Ishikawa (cell line): Measurements from ENCODE around the gene TRAK1.

ENCODE experiments used
- CEBPB ChIP-seq: IDR thresholded peaks from 2 replicates; pipeline ENCODE4 v1.6.1; 2012
- CREB1 ChIP-seq: IDR thresholded peaks from 2 replicates; pipeline ENCODE4 v1.6.1; 2012; ENCODE audit warnings: low read depth
- EP300 ChIP-seq: IDR thresholded peaks from 2 replicates; pipeline ENCODE4 v1.6.1; 2012; ENCODE audit warnings: borderline replicate concordance
- FOXM1 ChIP-seq: IDR thresholded peaks from 2 replicates; pipeline ENCODE4 v1.6.1; 2012; ENCODE audit warnings: low read depth, borderline replicate concordance
- MAX ChIP-seq: IDR thresholded peaks from 2 replicates; pipeline ENCODE4 v1.6.1; 2012
- NFIC ChIP-seq: IDR thresholded peaks from 2 replicates; pipeline ENCODE4 v1.6.1; 2012
- RAD21 ChIP-seq: IDR thresholded peaks from 2 replicates; pipeline ENCODE4 v1.6.1; 2012; ENCODE audit warnings: low read depth
- TAF1 ChIP-seq: IDR thresholded peaks from 2 replicates; pipeline ENCODE4 v1.6.1; 2012; ENCODE audit warnings: low read depth, mild to moderate bottlenecking
- TCF12 ChIP-seq: IDR thresholded peaks from 2 replicates; pipeline ENCODE4 v1.6.1; 2012; ENCODE audit warnings: low read depth
- TEAD4 ChIP-seq: IDR thresholded peaks from 2 replicates; pipeline ENCODE4 v1.6.1; 2012
- YY1 ChIP-seq: IDR thresholded peaks from 2 replicates; pipeline ENCODE4 v1.6.1; 2012; ENCODE audit warnings: low read depth
- ZBTB7A ChIP-seq: IDR thresholded peaks from 2 replicates; pipeline ENCODE4 v1.6.1; 2012; ENCODE audit warnings: low read depth
- TF ChIP-seq, protein P1 (sequence below): IDR thresholded peaks from 2 replicates; pipeline ENCODE4 v1.6.1; 2012; ENCODE audit warnings: low read depth, mild to moderate bottlenecking

DNA sequence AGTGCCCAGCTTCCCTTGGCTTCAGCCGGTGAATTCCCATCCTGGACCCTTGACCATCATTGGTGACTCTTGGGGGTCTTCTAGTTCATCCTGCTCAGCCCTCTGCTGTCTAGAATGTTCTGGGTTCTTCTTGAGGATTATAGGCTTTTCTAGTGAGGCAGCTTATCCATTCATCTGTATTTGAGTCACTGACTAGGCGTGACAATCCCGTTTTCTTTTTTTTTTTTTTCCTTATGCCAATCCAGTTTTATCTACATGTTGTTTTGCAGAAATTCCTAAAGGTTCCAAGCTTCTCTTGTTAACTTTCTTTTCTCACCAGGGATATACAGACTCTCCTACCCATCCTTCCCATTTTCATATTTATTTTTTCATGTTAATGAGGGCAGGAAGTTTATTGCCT, 6.6 kb upstream of the TRAK1 start:
- no peak for TF ChIP-seq TAF1
- no peak for TF ChIP-seq CREB1
- no peak for TF ChIP-seq EP300
- TF ChIP-seq FOXM1: no peak
- no peak for TF ChIP-seq MAX
- TF ChIP-seq CEBPB: no peak
- no peak for TF ChIP-seq TCF12
- no peak for TF ChIP-seq TEAD4
- TF ChIP-seq YY1: no peak
- TF ChIP-seq RAD21: no peak
- no peak for TF ChIP-seq ZBTB7A
- TF ChIP-seq NFIC: no peak
- TF ChIP-seq, protein P1, sequence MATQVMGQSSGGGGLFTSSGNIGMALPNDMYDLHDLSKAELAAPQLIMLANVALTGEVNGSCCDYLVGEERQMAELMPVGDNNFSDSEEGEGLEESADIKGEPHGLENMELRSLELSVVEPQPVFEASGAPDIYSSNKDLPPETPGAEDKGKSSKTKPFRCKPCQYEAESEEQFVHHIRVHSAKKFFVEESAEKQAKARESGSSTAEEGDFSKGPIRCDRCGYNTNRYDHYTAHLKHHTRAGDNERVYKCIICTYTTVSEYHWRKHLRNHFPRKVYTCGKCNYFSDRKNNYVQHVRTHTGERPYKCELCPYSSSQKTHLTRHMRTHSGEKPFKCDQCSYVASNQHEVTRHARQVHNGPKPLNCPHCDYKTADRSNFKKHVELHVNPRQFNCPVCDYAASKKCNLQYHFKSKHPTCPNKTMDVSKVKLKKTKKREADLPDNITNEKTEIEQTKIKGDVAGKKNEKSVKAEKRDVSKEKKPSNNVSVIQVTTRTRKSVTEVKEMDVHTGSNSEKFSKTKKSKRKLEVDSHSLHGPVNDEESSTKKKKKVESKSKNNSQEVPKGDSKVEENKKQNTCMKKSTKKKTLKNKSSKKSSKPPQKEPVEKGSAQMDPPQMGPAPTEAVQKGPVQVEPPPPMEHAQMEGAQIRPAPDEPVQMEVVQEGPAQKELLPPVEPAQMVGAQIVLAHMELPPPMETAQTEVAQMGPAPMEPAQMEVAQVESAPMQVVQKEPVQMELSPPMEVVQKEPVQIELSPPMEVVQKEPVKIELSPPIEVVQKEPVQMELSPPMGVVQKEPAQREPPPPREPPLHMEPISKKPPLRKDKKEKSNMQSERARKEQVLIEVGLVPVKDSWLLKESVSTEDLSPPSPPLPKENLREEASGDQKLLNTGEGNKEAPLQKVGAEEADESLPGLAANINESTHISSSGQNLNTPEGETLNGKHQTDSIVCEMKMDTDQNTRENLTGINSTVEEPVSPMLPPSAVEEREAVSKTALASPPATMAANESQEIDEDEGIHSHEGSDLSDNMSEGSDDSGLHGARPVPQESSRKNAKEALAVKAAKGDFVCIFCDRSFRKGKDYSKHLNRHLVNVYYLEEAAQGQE: no peak
